ENCODE measurements around the gene KRT38. TPM values are rescaled to one million over a fixed set of nuclear protein-coding genes. Genes with fewer than 3 reads are reported as not detected.
"Not testable (repeated sequence)": the region's sequence is repeated elsewhere in the genome, so short reads cannot be mapped to it uniquely, and the experiment has no call there.

Gene KRT38
- total RNA-seq, 1 donor from 2014 or later, result not detected

DNA sequence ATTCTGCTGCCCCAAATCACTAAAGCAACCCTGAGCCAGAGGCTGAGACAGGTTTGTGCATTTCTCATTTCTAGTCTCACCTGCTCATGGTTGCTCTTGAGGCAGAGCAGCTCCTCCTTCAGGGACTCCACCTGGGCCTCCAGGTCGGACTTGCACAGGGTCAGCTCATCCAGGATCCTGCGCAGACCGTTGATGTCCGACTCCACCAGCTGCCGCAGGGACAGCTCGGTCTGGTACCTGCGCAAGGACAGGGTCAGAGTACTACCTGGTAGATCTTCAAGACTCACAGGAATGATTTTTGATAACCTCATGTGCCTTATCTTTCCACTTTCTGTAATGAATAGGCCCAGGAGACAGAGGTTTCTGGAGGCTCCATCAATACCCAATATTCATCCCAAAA is 44.4 kb downstream of the KRT38 start:
- Mint-ChIP-seq H3K4me1 (ENCODE audit: low read depth) (no peaks in the 10 kb centered on the region), H3K4me3 (ENCODE audit: low read depth) (no peak overlapping the region), H3K27me3 (ENCODE audit: low read depth) (no peaks in the 10 kb centered on the region), H3K36me3 (ENCODE audit: low read depth) (no peaks in the 10 kb centered on the region), H3K9me3 (no peaks in the 10 kb centered on the region), H3K27ac (no peak overlapping the region)
- no peak for DNase-seq (ENCODE audit: low spot score)
- intact Hi-C loops (cut with micrococcal nuclease), result no loop called here

GRCh38 chr17:41395611-41396010 is 45.2 kb downstream of the KRT38 start:
- intact Hi-C loops (cut with micrococcal nuclease), result no loop called here
- no peak for DNase-seq (ENCODE audit: low spot score)
- Mint-ChIP-seq H3K36me3 (ENCODE audit: low read depth) (no peaks in the 10 kb centered on the region), H3K9me3 (no peaks in the 10 kb centered on the region), H3K27ac (no peak overlapping the region), H3K4me3 (ENCODE audit: low read depth) (no peak overlapping the region), H3K4me1 (ENCODE audit: low read depth) (no peaks in the 10 kb centered on the region), H3K27me3 (ENCODE audit: low read depth) (no peaks in the 10 kb centered on the region)

GRCh38 chr17:41395044-41395443 is 45.7 kb downstream of the KRT38 start:
- intact Hi-C loops (cut with micrococcal nuclease); DNase-seq (ENCODE audit: low spot score); H3K36me3 Mint-ChIP-seq (ENCODE audit: low read depth); H3K27me3 Mint-ChIP-seq (ENCODE audit: low read depth); H3K4me1 Mint-ChIP-seq (ENCODE audit: low read depth); H3K4me3 Mint-ChIP-seq (ENCODE audit: low read depth); H3K9me3 Mint-ChIP-seq; H3K27ac Mint-ChIP-seq: not testable (repeated sequence)

DNA sequence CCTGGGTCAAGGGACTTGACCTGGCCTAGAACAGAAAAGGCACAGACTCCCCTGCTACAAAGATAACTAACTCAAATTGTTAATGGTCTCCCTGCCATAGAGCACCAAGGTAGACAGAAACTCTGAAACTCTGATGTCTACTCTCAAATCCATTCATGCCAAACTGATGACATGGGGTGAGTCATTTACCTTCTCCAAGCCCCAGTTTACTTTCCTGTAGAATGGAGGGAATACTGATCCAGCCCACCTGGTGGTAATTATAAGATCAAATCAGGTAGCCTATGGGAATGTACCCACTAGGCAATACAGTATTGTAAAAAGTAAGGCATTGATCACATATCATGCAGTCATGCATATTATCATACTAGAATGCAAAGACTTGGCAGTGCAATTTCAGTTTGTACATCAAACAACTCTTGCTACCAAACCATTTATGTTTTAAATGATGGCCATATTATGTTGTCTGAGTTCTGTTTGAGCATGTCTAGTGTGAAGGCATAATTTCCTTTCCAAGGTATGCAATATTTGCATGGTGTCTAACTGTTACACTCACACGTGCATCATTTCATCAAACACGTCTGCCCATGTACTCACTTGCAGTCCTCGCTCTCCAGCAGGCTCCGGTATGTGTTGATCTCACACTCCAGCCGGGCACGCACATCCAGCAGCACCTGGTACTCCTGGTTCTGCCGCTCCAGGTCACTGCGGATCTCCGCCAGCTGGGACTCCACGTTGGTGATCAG is 46.4 kb downstream of the KRT38 start:
- Mint-ChIP-seq H3K36me3 (ENCODE audit: low read depth) (no peaks in the 10 kb centered on the region), H3K4me3 (ENCODE audit: low read depth) (no peak overlapping the region), H3K4me1 (ENCODE audit: low read depth) (no peaks in the 10 kb centered on the region), H3K27me3 (ENCODE audit: low read depth) (peaks cover 3% of the 10 kb centered on the region), H3K9me3 (no peaks in the 10 kb centered on the region), H3K27ac (no peak overlapping the region)
- intact Hi-C loops (cut with micrococcal nuclease), result no loop called here
- DNase-seq (ENCODE audit: low spot score), result no peak

DNA sequence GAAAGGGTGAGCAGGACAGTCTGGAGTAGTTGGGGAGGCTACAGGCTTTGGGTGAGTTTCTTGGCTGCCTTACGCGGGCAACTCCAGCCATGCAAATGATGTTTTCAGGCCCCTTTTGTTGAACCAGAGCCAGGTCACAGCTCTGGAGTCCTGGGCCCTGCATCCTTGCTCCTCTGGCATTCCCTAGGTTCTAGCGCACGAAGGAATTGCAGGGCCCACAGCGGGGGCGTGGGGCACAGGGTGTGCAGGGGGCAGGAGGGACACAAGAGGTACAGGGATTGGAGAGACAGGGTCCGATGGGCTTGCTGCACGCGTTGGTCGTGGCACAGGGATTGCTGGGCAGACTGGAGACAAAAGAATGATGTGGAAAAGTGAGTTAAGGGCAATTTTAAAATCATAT is 47.0 kb downstream of the KRT38 start:
- no peaks in the 10 kb centered on the region for H3K36me3 Mint-ChIP-seq (ENCODE audit: low read depth)
- H3K4me1 Mint-ChIP-seq (ENCODE audit: low read depth), result no peaks in the 10 kb centered on the region
- H3K27ac Mint-ChIP-seq, result no peak overlapping the region
- intact Hi-C loops (cut with micrococcal nuclease), result no loop called here
- H3K4me3 Mint-ChIP-seq (ENCODE audit: low read depth), result no peak overlapping the region
- H3K9me3 Mint-ChIP-seq, result no peaks in the 10 kb centered on the region
- peaks cover 4% of the 10 kb centered on the region for H3K27me3 Mint-ChIP-seq (ENCODE audit: low read depth)
- no peak for DNase-seq (ENCODE audit: low spot score)

DNA sequence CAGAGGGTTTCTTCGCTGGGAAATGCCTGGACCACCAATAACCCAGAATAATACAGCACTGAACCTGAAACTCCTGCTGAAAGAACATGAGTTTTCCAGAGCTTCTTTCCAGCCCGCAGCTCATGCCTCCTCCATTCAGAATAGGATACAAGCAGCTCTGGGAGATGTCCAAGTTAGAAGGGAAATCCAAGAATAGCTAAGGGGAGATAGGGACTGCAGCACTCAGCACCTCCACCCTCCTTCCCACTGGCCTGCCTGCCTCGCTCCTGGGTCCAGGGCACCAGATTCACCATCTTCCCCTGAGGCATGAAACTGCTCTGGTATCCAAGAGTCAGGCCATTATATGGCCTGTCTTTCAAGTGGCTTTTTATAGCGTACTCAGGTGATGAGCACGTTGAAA is 47.5 kb downstream of the KRT38 start:
- intact Hi-C loops (cut with micrococcal nuclease), result no loop called here
- Mint-ChIP-seq H3K36me3 (ENCODE audit: low read depth) (no peaks in the 10 kb centered on the region), H3K4me3 (ENCODE audit: low read depth) (no peak overlapping the region), H3K9me3 (no peaks in the 10 kb centered on the region), H3K27me3 (ENCODE audit: low read depth) (peaks cover 5% of the 10 kb centered on the region), H3K4me1 (ENCODE audit: low read depth) (no peaks in the 10 kb centered on the region), H3K27ac (no peak overlapping the region)
- no peak for DNase-seq (ENCODE audit: low spot score)

GRCh38 chr17:41392278-41392677 is 48.5 kb downstream of the KRT38 start:
- Mint-ChIP-seq H3K36me3 (ENCODE audit: low read depth) (no peaks in the 10 kb centered on the region), H3K9me3 (peaks cover 2% of the 10 kb centered on the region), H3K4me3 (ENCODE audit: low read depth) (no peak overlapping the region), H3K27ac (no peak overlapping the region), H3K4me1 (ENCODE audit: low read depth) (no peaks in the 10 kb centered on the region), H3K27me3 (ENCODE audit: low read depth) (peaks cover 7% of the 10 kb centered on the region)
- intact Hi-C loops (cut with micrococcal nuclease), result no loop called here
- no peak for DNase-seq (ENCODE audit: low spot score)

- Mint-ChIP-seq H3K27ac (no peak overlapping the region), H3K27me3 (ENCODE audit: low read depth) (peaks cover 9% of the 10 kb centered on the region), H3K36me3 (ENCODE audit: low read depth) (no peaks in the 10 kb centered on the region), H3K4me3 (ENCODE audit: low read depth) (no peak overlapping the region), H3K4me1 (ENCODE audit: low read depth) (no peaks in the 10 kb centered on the region), H3K9me3 (peaks cover 6% of the 10 kb centered on the region)
- intact Hi-C loops (cut with micrococcal nuclease), result no loop called here
- DNase-seq (ENCODE audit: low spot score), result no peak
Measured at GRCh38 chr17:41391535-41391934, 49.2 kb downstream of the KRT38 start.

- no peak overlapping the region for H3K4me3 Mint-ChIP-seq (ENCODE audit: low read depth)
- H3K27ac Mint-ChIP-seq, result no peak overlapping the region
- intact Hi-C loops (cut with micrococcal nuclease), result no loop called here
- no peaks in the 10 kb centered on the region for H3K36me3 Mint-ChIP-seq (ENCODE audit: low read depth)
- peaks cover 10% of the 10 kb centered on the region for H3K9me3 Mint-ChIP-seq
- DNase-seq (ENCODE audit: low spot score), result no peak
- H3K27me3 Mint-ChIP-seq (ENCODE audit: low read depth), result peaks cover 9% of the 10 kb centered on the region
- H3K4me1 Mint-ChIP-seq (ENCODE audit: low read depth), result no peaks in the 10 kb centered on the region
Measured at GRCh38 chr17:41390411-41390938, 50.3 kb downstream of the KRT38 start.

GRCh38 chr17:41387670-41388069 is 53.1 kb downstream of the KRT38 start:
- H3K27ac Mint-ChIP-seq, result no peak overlapping the region
- intact Hi-C loops (cut with micrococcal nuclease), result no loop called here

DNA sequence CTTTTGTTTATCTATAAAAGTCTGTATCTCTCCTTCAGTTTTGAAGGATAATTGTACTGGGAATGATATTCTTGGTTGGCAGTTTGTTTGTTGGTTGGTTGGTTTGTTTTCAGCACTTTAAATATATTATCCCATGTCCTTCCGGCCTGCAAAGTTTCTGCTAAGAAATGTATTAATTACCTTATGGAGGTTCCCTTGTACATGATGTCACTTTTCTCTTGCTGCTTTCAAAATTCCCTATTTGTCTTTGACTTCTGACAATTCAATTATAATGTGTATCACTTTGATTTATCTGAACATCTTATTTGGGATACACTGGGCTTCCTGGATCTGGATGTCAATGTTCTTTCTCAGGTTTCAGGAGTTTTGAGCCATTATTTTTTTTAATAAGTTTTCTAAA is 54.6 kb downstream of the KRT38 start:
- no peaks in the 10 kb centered on the region for H3K4me1 Mint-ChIP-seq (ENCODE audit: low read depth)

More at GRCh38 chr17:41387670-41388069, 53.1 kb downstream of the KRT38 start:
- H3K4me1 Mint-ChIP-seq (ENCODE audit: low read depth), result no peaks in the 10 kb centered on the region
- no peak for DNase-seq (ENCODE audit: low spot score)
- H3K36me3 Mint-ChIP-seq (ENCODE audit: low read depth), result no peaks in the 10 kb centered on the region
- peaks cover 10% of the 10 kb centered on the region for H3K9me3 Mint-ChIP-seq
- no peak overlapping the region for H3K4me3 Mint-ChIP-seq (ENCODE audit: low read depth)
- H3K27me3 Mint-ChIP-seq (ENCODE audit: low read depth), result peaks cover 12% of the 10 kb centered on the region

More for the DNA sequence above, 54.6 kb downstream of the KRT38 start:
- intact Hi-C loops (cut with micrococcal nuclease), result no loop called here
- Mint-ChIP-seq H3K4me3 (ENCODE audit: low read depth) (no peak overlapping the region), H3K9me3 (peaks cover 10% of the 10 kb centered on the region), H3K27ac (no peak overlapping the region), H3K27me3 (ENCODE audit: low read depth) (peaks cover 12% of the 10 kb centered on the region), H3K36me3 (ENCODE audit: low read depth) (no peaks in the 10 kb centered on the region)
- DNase-seq (ENCODE audit: low spot score), result no peak
